GM19035 (cell line): Measurements from ENCODE around the gene FAM124A.

ENCODE experiments used
- ATAC-seq: cut with Tn5 transposase; IDR thresholded peaks from one replicate; pipeline ENCODE4 v1.9.1; 2021; ENCODE audit not compliant: unreplicated experiment

FAM124A gene, protein sequence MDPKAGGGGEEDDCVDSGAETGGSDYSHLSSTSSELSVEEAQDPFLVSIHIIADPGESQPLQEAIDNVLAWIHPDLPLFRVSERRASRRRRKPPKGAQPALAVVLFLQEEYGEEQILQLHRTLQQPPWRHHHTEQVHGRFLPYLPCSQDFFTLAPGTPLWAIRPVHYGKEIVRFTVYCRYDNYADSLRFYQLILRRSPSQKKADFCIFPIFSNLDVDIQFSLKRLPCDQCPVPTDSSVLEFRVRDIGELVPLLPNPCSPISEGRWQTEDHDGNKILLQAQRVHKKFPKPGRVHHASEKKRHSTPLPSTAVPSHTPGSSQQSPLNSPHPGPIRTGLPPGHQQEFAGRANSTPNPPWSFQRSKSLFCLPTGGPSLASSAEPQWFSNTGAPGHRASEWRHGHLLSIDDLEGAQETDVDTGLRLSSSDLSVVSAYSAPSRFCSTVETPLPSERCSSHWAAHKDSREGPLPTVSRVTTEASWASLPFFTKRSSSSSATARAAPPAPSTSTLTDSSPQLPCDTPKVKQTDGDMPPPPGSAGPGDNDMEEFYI

DNA sequence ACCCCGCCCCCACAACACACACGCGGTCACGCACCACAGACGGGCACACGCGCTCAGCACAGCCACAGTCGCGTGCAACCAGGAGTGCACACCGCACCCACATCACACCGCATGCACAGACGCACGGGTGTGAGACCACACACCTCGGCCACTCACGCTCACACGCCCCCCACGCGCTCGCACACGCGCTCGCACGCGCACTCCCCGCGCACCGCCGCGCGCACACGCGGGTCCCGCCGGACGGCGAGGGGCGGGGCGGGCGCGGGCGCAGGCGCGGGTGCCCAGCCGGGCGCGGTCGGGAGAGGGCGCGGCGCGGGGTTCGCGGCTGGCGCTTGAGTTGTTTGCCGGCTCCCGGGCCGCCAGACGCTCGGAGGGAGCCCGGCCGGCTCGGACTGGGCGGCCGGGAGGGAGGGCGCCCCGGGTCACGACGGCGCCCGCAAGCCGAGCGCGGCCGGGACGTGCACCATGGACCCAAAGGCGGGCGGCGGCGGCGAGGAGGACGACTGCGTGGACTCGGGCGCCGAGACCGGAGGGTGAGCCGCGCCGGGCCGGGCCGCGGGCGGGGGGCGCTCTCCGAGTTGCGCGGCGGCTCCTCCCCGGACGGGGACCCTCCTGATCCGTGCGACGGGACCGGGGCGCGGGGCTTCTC lies at the start of gene FAM124A:
Gene FAM124A, plus strand, starts transcription at position 362 of the 649 bp plus-strand sequence. Its CDS starts 104 bp downstream, at position 466.
- ATAC-seq, result no peak

DNA sequence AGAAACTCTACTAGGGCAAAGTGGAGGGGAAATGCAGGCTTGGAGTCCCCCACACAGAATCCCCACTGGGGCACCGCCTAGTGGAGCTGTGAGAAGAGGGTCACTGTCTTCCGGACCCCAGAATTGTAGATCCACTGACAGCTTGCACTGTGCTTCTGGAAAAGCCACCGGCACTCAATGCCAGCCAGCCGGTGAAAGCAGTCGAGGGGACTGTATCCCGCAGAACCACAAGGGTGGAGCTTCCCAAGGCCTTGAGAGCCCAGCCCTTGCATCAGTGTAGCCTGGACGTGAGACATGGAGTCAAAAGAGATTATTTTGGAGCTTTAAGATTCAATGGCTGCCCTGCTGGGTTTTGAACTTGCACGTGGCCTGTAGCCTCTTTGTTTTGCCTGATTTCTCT lies 47.2 kb upstream of the FAM124A start:
- no peak for ATAC-seq

DNA sequence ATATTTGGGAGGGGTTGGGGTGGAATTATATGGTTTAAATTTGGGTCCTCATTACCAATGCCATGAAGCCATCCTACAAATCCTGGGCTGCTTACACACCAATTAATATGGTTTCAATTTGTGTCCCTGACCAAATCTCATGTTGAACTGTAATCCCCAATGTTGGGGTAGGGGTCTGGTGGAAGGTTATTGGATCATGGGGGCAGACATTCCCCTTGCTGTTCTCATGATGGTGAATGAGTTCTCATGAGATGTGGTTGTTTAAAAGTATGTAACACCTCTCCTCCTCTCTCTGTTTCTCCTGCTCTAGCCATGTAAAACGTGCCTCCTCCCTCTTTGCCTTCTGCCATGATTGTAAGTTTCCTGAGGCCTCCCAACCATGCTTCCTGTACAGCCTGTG lies 46.6 kb upstream of the FAM124A start:
- no peak for ATAC-seq

DNA sequence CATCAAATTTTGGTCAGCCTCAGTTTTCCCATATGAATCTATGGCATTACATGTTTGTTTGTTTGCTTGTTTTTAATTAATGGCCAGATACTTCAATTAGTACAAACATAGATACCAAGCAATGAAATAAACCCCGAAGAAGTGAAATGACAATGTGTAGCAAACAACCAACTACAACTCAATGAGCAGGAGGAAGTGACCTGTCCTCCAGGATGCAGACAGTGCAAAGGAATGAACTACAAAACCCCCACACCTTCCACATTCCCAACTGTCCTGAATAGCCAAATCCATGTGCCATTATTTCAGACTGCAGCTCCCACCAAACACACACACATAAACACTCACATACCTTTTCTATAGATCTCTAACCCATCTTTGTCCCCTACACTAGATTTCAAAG lies 45.0 kb upstream of the FAM124A start:
- no peak for ATAC-seq

DNA sequence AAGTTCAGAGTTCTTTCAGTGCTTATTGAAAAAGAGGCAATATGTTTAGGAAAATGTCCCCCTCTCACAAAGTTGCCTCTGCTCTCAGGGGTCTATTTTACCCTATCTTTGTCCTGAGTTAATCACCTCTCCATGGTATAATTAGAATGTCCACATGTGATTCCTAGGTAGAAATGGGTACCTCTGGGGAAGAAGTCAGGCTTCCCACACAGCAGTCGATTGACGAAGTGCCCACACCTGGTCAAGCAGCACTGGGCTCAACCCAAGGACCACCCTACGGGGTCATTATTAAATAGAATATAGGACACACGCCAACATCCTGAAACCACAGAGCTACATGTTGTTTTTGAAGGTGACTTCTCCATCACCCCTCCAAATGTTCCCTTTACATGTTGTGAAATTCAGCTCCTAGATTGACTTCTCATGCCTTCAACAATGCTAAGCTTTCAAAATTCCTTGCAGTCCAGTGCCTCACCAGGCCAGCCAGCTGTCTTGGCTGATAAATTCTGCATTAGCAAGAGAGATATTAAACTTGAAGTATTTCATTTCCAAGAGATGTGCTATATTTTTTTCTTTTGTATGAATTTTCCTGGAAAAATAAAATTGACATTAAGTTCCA lies 43.6 kb upstream of the FAM124A start:
- no peak for ATAC-seq

DNA sequence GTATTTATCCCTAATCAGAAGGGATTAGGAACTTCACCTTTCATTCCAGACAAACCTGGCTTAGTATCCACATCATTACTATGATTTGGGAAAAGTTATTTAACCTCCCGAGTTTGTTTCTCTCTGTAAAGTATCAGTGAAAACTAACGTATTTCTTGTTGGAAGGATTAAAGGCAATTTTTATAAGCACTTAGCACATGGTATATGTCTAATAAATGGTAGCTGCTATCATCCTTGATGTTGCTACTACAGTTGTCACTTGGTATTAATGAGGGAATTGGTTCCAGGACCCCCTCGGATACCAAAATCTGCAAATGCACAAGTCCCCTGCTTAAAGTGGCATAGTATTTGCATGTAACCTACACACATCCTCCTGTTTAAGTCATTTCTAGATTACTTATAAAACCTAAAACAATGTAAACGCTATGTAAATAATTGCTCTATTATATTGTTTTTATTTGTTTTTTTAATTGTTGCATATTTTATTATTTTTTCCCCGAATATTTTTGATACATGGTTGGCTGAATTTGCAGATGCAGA lies 42.7 kb upstream of the FAM124A start:
- no peak for ATAC-seq

DNA sequence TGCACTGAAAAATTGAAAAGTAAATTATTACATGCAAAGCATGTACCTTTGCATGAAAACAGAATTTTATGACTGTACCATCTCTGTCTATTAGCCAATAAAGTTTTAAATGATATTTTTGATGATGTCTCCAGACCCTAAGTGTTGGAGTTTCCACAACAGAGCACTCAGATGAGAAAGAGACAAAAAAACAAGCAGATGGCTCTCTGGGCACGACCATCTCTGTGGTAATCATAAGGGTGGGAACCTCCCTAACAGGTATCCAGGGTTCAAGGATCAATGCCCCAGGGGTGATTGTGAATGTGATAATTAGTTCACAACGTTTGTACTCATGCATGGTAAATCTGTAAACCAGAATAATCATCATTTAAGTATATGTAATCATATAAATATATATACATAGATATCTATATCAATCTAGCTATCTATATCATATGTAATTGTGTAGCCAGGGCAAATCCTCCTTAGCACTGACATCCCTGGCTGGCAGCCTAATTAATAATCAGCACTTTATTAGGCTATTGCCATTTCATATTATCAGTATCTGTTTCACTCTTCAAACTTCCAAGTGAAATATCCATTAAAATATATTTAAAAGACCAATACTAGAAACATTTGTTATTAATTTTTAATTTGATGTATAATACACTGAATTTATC lies 41.2 kb upstream of the FAM124A start:
- no peak for ATAC-seq

DNA sequence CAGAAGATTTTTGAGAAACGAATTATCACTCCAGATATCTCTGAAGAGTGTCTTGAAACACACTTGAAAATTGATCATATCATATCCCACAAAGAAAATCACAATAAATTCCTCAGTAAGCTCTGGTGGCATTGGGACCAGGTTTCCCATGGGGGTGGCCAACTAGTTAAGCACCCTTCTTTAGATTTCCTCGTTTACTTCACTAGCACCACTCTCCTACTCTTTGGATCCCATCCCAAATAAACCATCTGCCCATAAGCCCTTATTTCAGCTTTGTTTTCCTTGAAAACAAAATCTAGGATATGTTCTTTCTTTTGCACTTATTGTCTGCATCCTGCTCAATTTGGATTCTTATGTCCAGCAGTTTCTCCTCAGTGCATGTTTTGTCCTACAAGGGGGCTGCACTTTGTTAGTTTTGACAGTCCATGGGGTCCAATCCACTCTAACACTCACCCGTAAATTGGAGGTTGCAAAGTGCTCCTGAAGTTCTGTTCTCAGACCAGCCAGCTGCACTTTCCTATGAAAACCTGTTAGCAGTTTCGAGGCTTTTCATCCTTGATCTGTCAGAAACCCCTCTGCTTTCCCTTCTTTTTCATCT lies 40.3 kb upstream of the FAM124A start:
- ATAC-seq, result no peak

DNA sequence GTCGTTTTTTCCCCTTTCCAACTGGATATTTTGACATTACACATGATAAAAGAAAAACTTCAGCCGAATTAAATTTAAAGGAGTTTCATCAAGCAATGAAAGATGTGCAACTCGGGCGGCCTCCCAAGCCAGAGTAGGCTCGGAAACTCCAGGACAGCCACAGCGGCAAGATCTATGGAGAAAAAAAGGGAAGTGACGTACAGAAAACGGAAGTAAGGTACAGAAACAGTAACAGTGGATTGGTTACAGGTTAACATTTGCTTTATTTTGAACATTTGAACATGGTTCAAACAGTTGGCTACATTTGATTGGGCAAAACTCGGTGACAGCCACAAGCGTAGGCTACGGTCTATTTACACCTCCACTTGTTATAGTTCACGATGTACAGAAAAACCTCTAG lies 30.5 kb upstream of the FAM124A start:
- no peak for ATAC-seq

DNA sequence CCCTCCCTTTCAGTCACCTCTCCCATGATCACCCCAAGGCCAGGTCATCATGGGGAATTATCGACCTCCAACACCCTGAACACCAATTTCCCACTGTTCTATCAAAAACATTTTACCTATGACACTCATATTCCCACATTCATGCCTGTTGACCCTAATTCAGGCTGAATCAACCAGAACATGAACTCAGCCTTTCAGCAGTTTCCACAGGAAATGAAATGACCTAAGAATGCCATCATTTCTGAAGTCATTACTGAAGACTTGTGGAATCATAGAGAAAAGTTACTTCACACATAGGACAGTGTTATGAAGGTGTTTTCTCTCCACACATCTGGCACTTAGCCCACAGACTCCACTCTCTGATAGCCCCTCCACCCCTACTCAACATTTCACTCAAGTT lies 29.9 kb upstream of the FAM124A start:
- ATAC-seq, result no peak

DNA sequence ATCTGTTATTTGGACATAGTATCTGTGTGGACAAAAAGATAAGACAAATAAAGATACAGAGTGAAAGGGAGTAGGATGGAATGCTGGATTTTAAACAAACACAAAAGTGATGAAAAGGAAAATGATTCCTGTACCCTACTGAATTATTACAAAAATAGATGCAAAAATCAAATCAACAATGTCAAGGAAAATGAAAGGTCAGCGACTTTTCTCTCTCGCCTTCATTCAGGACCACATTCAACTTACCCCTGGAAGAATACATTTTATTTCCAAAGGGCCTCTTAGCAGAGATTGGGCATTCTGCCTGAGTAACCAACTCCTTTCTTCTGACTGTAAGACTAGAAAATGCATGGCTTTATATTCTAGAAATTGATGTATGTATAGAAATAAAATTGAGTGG lies 28.8 kb upstream of the FAM124A start:
- ATAC-seq, result no peak

DNA sequence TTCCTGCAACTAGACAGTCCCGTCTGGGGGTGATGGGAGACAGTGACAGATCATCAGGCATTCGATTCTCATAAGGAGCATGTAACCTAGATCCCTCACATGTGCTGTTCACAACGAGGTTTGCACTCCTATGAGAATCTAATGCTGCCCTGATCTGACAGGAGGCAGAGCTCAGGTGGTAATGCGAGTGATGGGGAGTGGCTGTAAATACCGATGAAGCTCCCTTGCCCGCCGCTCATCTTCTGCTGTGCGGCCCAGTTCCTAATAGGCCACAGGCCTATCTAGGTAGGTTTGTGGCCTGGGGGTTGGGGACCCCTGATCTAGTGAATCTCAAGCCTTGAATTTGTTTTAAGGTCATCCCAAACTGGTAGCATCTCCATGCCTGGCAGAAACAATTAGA lies 27.3 kb upstream of the FAM124A start:
- no peak for ATAC-seq

DNA sequence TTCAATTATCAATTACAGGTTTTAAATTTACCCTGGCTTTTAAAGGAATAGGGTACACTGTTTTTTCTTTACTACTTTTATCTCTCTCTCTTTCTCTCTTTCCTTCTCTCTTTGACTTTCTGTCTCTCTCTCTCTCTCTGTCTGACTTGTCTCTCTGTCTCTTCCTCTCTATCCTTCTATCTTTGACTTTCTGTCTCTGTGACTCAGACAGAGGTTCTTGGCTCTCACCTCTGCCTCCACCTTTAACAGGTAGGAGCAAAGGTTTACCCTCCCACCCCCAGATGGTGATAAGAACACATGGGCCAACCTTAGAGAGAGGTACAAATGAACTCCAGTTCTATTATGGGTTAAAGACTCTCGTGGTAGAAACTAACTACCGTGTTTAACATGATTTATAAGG lies 20.3 kb upstream of the FAM124A start:
- no peak for ATAC-seq

DNA sequence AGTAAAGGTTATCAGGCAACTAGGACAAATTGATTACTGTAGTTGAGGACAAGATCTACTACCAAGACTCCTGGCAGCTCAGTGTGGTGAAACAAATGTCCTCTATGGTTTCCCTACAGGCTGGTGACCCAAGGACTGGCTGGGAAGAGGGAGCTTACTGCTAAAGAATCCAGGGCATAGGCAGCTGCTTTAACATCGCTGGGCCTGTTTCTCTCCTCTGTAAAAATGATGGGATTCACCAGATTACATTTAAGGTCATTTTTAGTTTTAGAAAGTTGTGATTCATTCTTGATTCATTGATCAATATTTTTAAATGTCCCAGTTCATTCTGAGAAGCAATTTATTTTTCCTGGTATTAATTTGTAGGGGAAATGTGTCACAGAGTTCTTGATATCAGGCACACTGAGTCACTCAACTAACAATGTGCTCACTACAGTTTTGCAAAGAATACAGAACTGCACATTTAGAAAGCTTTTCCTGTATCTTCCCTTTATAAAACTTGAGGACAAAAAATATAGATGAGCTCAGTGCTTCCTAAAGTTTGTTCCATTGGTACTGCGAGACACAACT lies 19.6 kb upstream of the FAM124A start:
- no peak for ATAC-seq

DNA sequence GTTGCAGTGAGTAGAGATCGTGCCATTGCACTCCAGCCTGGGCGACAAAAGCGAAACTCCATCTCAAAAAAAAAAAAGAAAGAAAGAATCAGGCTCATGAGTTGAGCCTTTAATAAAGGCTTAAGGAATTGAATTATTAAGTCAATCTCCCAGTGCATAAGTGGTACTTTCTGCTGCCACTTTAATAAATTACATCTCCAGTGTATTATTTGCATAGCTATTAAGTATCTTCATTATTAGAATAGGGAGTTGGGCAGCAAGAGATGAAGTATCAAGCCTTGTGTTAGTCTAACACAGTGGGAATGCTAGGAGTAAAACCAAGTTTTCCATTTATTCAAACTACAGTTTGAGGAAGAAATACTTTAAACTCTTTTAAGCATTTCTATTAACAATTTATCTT lies 15.6 kb upstream of the FAM124A start:
- no peak for ATAC-seq

DNA sequence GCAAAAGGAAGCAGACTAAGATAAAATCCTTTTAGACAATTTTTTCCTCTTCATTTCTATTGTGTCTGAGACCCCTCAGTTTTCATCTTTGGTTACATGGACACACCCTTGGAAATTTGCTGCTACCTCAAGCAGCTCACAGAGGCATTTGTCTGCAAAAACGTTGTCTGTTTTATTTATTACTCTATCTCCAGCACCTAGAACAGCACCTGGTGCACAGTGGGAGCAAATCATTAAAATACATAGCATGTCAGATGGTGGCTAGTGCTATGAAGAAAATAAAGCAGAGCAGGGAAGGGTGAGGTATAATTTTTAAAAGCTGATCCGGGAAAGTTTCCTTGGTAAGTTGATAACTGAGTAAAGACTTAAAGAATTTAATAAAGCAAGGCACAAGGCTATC lies 14.3 kb upstream of the FAM124A start:
- no peak for ATAC-seq

DNA sequence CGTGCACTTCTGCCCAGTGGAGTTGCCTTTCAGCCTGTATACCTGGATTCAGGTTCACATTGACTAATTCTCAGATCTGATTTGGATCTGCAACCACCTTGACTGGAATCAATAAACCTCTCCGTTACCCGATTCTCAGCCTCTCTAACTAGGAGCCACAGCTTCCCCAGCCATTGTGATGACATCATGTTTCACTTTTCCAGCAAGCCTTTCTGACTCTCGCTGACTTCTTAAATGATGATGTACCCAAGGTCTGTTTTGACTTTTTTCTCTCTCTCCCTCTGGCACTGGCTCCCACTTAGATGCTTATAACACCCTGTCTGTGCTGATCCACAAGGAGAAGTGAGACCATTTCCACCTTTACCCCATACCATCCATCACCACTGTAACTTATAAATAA lies 13.5 kb upstream of the FAM124A start:
- ATAC-seq, result no peak

DNA sequence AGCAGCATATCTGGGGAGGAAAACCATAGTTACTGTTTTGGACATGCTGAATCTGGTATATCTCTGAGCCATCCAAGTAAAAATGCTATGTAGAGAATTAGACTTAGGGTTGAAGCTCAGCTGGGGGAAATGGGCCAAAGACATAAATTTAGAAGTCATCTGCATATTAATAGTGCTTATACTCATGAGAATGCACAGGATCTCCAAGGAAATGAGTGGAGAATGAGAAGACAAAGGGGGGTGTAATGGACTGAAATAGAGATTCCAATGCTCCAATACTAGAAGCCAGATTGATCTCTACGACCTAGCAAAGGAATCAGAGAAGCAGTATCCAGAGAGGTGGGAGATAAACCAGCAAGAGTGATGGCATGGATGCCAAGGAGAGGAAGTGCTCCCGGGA lies 10.3 kb upstream of the FAM124A start:
- no peak for ATAC-seq

DNA sequence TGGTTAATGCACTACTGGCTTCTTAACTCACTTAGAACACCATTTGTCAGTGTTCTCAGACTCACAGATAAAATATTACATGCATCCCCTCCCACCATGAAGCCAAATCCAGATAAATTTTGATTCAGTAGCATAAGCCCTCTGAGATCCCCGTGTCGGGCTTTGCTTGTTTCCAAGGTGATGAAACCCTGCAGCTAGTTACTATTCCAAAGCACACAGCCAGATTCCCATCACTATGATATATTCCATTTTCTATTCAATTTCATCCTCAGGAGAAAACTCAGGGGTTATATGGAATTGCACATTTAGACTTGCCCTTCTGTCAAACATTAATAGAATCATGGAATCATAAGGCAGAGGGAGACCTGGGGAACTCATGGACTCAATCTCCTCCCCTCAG lies 9.4 kb upstream of the FAM124A start:
- ATAC-seq, result no peak

DNA sequence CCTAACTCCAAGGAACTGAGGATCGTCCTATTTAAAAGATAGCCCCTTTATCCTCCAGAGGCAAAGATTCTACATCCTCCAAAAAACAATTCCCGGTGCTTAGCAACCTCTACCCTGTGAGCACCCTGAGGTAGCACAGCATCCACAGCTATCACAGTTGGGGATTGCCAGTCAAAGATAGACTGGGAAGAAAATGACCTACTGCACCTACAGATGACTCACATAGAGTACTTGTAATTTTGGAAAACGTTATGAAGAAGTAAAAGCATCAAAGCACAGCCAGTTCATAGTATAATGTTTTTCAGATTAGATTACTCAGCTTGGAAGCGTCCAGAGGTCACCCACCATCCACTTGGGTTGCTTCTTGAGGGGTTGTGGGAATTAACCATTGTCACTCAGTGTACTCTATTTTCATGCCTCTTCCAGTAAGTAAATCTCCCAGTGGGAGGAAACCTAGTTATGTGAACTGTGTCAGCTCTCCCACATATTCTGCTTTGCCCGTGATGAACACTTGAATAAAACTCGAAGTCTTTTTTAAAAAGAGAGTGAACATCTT lies 8.9 kb upstream of the FAM124A start:
- no peak for ATAC-seq
